Activated CD8-positive, alpha-beta T cell treated with anti-CD3 and anti-CD28 coated beads for 36 hours (primary cell): ENCODE data around the gene PRKAR2B. TPM values are rescaled to one million over a fixed set of nuclear protein-coding genes. Genes with fewer than 3 reads are reported as not detected.

ENCODE experiments used
- ATAC-seq: fragments of 200-7000 bp; cut with Tn5 transposase; one replicate; pipeline ENCODE4 v1.10.0; 2021; ENCODE audit warnings: mild to moderate bottlenecking, moderate library complexity
- CTCF ChIA-PET: fragments of 350-600 bp; sonication (Branson Sonifier 250); formaldehyde crosslinking; loops from one replicate; lab custom pipeline; 2021; ENCODE audit warnings: antibody characterized with exemption; lab: Charles Lee
- POLR2A ChIA-PET: fragments of 350-600 bp; sonication (Branson Sonifier 250); formaldehyde crosslinking; loops from one replicate; lab custom pipeline; 2021; ENCODE audit warnings: antibody characterized with exemption; lab: Charles Lee
- DNase-seq: peaks from one replicate; pipeline ENCODE4 v3.0.0-alpha.2; 2020
- H3K27ac Mint-ChIP-seq: one replicate; pipeline ENCODE4 v1.8.0; 2021; ENCODE audit warnings: mild to moderate bottlenecking, mixed read lengths
- H3K27me3 Mint-ChIP-seq: one replicate; pipeline ENCODE4 v1.8.0; 2021; ENCODE audit warnings: mixed read lengths
- H3K36me3 Mint-ChIP-seq: one replicate; pipeline ENCODE4 v1.8.0; 2021; ENCODE audit warnings: low read depth, mixed read lengths
- H3K4me1 Mint-ChIP-seq: one replicate; pipeline ENCODE4 v1.8.0; 2021; ENCODE audit warnings: low read depth, mixed read lengths
- H3K4me3 Mint-ChIP-seq: one replicate; pipeline ENCODE4 v1.8.0; 2021; ENCODE audit warnings: mild to moderate bottlenecking, moderate library complexity, mixed read lengths
- H3K9me3 Mint-ChIP-seq: one replicate; pipeline ENCODE4 v1.8.0; 2021; ENCODE audit warnings: mixed read lengths
- intact Hi-C: fragments of 100-400 bp; cut with micrococcal nuclease; formaldehyde crosslinking; loops from one replicate; pipeline ENCODE4 v1.10.0; 2022
- total RNA-seq, 2 experiments: library from RNA; stranded (reverse); gene quantifications; one replicate each; pipeline ENCODE4 v1.2.3, GENCODE V29; 2021
- TF ChIP-seq, protein P1 (sequence below): fragments of 200-600 bp; IDR thresholded peaks from one replicate; pipeline ENCODE4 v1.8.0; 2022; ENCODE audit warnings: antibody characterized with exemption, mild to moderate bottlenecking

Gene PRKAR2B
- total RNA-seq, 2 experiments from 2014 or later, result 1.1 to 1.3 TPM

DNA sequence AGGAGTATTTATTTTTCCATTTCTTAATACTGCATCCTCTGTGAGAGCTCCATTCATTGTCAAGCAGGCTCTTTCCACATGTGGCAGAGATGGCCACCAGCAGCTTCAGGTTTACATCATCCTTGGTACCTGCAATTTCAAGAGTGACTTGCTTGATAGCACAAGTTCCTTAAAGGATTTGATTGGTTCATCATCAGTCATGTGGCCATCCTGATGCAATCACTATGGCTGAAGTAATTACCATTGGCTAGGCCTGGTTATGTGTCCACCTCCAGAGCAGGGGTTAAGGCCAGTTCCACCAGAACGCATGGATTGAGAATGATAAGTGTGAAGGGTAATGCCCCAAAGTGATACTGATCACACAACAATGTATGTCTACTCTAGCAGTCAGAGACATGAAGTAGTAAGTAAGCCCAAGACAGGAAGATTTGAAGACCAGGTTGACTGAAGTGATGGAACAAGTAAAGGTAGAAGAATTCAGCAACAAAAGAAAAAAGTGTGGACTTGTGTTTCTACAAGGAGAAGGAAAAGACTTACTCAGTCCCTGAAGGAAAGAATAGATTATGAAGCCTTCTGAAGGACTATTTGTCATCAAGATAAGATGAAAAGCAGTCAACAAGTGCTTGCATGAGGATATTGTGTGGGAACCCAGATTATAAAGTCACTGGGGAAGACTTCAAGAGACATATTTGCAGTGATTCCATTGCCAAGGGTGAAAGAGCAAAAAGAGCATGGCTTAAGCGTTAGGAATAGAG, 26.4 kb upstream of the PRKAR2B start:
- H3K4me1 Mint-ChIP-seq, result no peaks in the 10 kb centered on the region
- H3K9me3 Mint-ChIP-seq, result no peaks in the 10 kb centered on the region
- intact Hi-C loops, result no loop called here
- no peaks in the 10 kb centered on the region for H3K36me3 Mint-ChIP-seq
- ATAC-seq, result no peak
- no peak overlapping the region for H3K4me3 Mint-ChIP-seq
- DNase-seq, result no peak
- TF ChIP-seq, protein P1, sequence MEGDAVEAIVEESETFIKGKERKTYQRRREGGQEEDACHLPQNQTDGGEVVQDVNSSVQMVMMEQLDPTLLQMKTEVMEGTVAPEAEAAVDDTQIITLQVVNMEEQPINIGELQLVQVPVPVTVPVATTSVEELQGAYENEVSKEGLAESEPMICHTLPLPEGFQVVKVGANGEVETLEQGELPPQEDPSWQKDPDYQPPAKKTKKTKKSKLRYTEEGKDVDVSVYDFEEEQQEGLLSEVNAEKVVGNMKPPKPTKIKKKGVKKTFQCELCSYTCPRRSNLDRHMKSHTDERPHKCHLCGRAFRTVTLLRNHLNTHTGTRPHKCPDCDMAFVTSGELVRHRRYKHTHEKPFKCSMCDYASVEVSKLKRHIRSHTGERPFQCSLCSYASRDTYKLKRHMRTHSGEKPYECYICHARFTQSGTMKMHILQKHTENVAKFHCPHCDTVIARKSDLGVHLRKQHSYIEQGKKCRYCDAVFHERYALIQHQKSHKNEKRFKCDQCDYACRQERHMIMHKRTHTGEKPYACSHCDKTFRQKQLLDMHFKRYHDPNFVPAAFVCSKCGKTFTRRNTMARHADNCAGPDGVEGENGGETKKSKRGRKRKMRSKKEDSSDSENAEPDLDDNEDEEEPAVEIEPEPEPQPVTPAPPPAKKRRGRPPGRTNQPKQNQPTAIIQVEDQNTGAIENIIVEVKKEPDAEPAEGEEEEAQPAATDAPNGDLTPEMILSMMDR, result no peak
- H3K27ac Mint-ChIP-seq, result no peak overlapping the region
- no peaks in the 10 kb centered on the region for H3K27me3 Mint-ChIP-seq
- ChIA-PET CTCF (no interaction called here), POLR2A (no interaction called here)

DNA sequence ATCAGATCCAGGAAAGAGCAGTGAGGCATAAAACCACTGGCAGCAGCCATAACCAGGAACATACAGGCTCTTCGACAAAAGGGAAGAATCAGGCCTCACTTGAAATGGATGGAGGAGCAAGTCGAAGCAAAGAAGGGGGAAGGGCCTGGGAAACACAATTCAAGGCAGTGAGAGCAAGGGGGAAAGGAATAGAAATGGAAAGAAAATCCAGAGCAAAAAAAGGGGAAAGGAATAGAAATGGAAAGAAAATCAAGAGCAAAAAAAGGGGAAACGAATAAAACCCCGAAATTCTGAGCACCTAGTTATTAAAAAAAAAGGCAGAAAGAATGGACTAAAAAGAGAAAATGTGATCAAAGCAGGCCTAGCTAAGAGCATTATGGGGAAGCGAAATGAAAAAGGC, 24.1 kb upstream of the PRKAR2B start:
- H3K4me1 Mint-ChIP-seq, result no peaks in the 10 kb centered on the region
- intact Hi-C loops, result no loop called here
- TF ChIP-seq, protein P1, result no peak
- no peak overlapping the region for H3K4me3 Mint-ChIP-seq
- no peak overlapping the region for H3K27ac Mint-ChIP-seq
- CTCF ChIA-PET, result no interaction called here
- H3K27me3 Mint-ChIP-seq, result peaks cover 2% of the 10 kb centered on the region
- no peaks in the 10 kb centered on the region for H3K9me3 Mint-ChIP-seq
- POLR2A ChIA-PET, result no interaction called here
- DNase-seq (no peak), ATAC-seq (no peak)
- no peaks in the 10 kb centered on the region for H3K36me3 Mint-ChIP-seq

DNA sequence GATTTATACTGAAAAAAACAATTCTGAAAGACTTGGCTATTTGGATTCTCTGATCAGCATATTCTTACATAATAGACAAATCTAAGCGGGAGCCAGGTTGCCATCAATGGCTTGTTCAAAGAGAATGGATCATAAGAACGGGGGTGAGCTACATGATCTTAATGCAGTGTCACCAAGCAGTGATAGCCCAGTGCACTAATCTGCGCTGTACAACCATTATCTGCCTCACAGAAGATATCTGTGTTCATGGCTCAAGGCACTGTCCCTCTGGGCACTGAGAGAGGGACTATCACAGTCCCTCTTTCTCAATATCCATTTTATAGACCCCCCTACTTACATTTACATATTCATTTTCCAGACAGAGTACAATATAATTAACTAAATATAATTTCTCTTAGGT, 22.9 kb upstream of the PRKAR2B start:
- DNase-seq (no peak), ATAC-seq (no peak)
- TF ChIP-seq, protein P1, result no peak
- no peaks in the 10 kb centered on the region for H3K9me3 Mint-ChIP-seq
- ChIA-PET CTCF (no interaction called here), POLR2A (no interaction called here)
- H3K4me1 Mint-ChIP-seq, result no peaks in the 10 kb centered on the region
- peaks cover 2% of the 10 kb centered on the region for H3K27me3 Mint-ChIP-seq
- intact Hi-C loops, result no loop called here
- no peak overlapping the region for H3K4me3 Mint-ChIP-seq
- no peaks in the 10 kb centered on the region for H3K36me3 Mint-ChIP-seq
- H3K27ac Mint-ChIP-seq, result no peak overlapping the region

DNA sequence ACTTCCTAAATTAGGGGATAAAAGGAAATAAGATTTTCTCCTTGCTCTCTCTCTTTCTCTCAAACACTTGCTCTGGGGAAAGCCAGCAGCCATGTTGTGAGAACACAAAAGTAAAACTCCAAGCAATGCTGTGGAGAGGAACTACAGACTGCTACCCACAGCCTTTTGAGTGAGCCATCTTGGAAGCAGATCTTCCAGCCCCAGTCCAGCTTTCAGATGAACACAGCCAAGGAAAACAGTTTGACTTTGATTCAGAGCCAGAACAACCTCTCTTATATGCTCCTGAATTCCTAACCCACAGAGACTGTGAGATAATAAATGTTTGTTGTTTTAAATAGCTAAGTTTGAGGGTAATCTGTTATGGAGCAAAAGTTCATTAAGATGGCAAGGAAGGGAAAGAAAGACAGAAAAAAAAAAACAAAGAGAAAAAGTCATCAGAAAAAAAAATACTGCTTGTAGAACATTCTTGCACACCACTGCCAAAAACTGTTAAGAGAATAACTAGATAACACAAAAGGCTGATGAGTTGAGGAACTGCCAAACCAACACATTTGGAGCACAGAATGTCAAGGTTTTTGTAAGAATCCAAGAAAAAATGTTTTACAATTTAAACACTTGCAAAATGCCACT, 20.9 kb upstream of the PRKAR2B start:
- POLR2A ChIA-PET, result interaction anchor here (0.7 kb wide), 1 partner anchor 320 kb away, joined by 3 read pairs; no protein-coding TSS in a partner anchor

More for the DNA sequence above, 20.9 kb upstream of the PRKAR2B start:
- H3K4me3 Mint-ChIP-seq, result no peak overlapping the region
- H3K36me3 Mint-ChIP-seq, result no peaks in the 10 kb centered on the region
- no peaks in the 10 kb centered on the region for H3K4me1 Mint-ChIP-seq
- intact Hi-C loops, result no loop called here
- no peak for ATAC-seq
- DNase-seq, result no peak
- TF ChIP-seq, protein P1, result no peak
- H3K27ac Mint-ChIP-seq, result no peak overlapping the region
- CTCF ChIA-PET, result interaction anchor here (1.1 kb wide), 1 partner anchor 126 kb away, joined by 3 read pairs; no protein-coding TSS in a partner anchor
- H3K27me3 Mint-ChIP-seq, result peaks cover 2% of the 10 kb centered on the region
- no peaks in the 10 kb centered on the region for H3K9me3 Mint-ChIP-seq
